ENCODE measurements around the gene CD226. TPM values are rescaled to one million over a fixed set of nuclear protein-coding genes. Genes with fewer than 3 reads are reported as not detected.
"Not testable (repeated sequence)": the region's sequence is repeated elsewhere in the genome, so short reads cannot be mapped to it uniquely, and the experiment has no call there.

The CD226 gene
- total and polyA plus RNA-seq, 4 donors = 0.15 to 3.2 (median 3.1) TPM; not detected in 1

DNA sequence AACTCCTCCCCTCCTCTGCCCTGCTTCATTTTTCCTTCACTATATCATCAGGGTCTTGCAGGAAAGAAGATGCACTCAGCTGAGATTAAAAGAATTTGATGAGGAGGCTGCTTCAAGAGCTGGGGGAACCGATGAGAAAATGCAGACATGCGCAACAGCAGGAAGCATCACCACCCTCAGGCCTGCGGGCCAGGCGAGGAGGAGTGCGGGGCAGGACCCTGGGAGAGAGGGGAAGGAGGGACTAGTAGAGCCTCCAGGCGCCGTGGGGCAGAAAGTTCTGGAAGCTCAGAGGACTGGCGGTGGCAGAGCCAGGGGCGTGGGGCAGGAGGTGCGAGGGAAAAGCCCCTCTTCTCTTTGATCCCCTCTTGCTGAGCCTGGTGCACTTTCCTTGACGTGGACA lies 108.2 kb downstream of the CD226 start:
- Histone ChIP-seq H3K9me3 (ENCODE audit: control insufficient read depth, low read length) (no peaks in the 10 kb centered on the region), H3K4me3 (ENCODE audit: low read length in 2 of 2) (no peak overlapping the region), H3K27ac (ENCODE audit: low read depth in 1 of 2, low read length in 2 of 2) (no peak overlapping the region), H3K27me3 (ENCODE audit: control insufficient read depth in 1 of 2, insufficient read depth in 2 of 2, low read length in 1 of 2) (no peaks in the 10 kb centered on the region), H3K36me3 (ENCODE audit: control insufficient read depth in 1 of 2, insufficient read depth in 2 of 2, low read length in 1 of 2) (no peaks in the 10 kb centered on the region), H3K4me1 (ENCODE audit: control insufficient read depth in 1 of 2, insufficient read depth in 2 of 2, low read length in 2 of 2) (no peaks in the 10 kb centered on the region)
- whole genome bisulfite sequencing, 2 donors = 96% methylated on average over 11 of the region's 11 CpGs
- intact Hi-C loops (cut with DNase I) = no loop called here
- ATAC-seq (ENCODE audit: low FRiP score) (no peak), DNase-seq (peak in 1 of 2 donors; percentile 74)

DNA sequence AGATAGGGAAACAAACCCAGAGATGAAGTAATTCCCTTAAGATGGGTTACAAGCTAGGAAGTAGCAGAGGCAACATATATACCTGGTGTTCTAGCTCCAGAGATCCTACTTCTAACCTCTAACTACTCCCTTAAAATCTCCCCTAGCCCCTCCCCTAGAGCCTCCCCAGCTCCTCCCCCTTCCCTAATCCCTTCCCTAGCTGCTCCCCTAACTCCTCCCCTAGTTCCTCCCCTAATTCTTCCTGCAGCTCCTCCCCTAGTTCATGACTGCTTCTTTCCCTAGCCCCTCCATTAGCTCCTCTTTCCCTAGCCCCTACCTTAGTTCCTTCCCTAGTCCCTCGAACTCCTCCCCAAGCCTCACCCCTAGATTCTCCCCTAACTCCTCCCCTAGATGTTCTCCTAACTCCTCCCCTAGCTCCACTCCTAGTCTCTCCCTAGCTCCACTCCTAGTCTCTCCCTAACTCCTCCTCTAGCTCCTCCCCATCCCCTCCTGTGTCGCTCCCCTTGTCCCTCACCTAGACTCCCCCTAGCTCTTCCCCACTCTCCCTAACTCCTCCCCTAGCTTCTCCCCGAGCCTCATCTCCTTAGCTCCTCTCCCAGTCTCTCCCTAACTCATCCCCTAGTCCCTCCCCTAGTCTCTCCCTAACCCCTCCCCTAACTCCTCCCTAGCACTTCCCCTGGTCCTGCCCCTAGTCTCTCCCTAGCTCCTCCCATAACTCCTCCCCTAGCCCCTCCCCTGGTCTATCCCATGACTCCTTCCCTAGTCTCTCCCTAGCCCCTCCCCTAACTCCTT lies 108.9 kb downstream of the CD226 start:
- no peaks in the 10 kb centered on the region for H3K4me1 ChIP-seq (ENCODE audit: control insufficient read depth in 1 of 2, insufficient read depth in 2 of 2, low read length in 2 of 2)
- ATAC-seq (ENCODE audit: low FRiP score) (no peak), DNase-seq (no peak)
- H3K27ac ChIP-seq (ENCODE audit: low read depth in 1 of 2, low read length in 2 of 2) = no peak overlapping the region
- no peaks in the 10 kb centered on the region for H3K27me3 ChIP-seq (ENCODE audit: control insufficient read depth in 1 of 2, insufficient read depth in 2 of 2, low read length in 1 of 2)
- no peaks in the 10 kb centered on the region for H3K9me3 ChIP-seq (ENCODE audit: control insufficient read depth, low read length)
- intact Hi-C loops (cut with DNase I) = no loop called here
- 92 to 94% methylated on average over 3 of the region's 3 CpGs for WGBS, 2 donors
- no peaks in the 10 kb centered on the region for H3K36me3 ChIP-seq (ENCODE audit: control insufficient read depth in 1 of 2, insufficient read depth in 2 of 2, low read length in 1 of 2)
- no peak overlapping the region for H3K4me3 ChIP-seq (ENCODE audit: low read length in 2 of 2)

DNA sequence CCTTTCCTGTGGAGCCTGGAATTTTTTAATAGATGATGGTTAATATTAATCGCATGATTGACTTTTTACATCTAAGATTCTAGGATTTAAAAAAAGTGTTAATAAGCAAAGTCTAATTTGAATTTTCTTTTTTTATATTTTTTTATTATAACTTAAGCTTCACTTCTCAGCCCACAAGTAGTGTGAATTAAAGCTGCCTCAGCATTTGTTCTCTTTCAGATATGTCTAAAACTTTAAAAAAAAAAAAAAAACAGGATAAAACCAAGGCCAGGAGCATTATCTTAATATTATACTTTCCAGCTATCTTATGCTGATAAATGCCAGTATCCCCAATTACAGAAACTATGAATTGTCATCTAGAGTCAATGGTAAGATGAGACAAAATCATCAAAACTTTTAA lies 109.7 kb downstream of the CD226 start:
- H3K36me3 ChIP-seq (ENCODE audit: control insufficient read depth in 1 of 2, insufficient read depth in 2 of 2, low read length in 1 of 2) = no peaks in the 10 kb centered on the region
- no peaks in the 10 kb centered on the region for H3K4me1 ChIP-seq (ENCODE audit: control insufficient read depth in 1 of 2, insufficient read depth in 2 of 2, low read length in 2 of 2)
- no peaks in the 10 kb centered on the region for H3K27me3 ChIP-seq (ENCODE audit: control insufficient read depth in 1 of 2, insufficient read depth in 2 of 2, low read length in 1 of 2)
- DNase-seq (no peak), ATAC-seq (ENCODE audit: low FRiP score) (no peak)
- intact Hi-C loops (cut with DNase I) = no loop called here
- H3K9me3 ChIP-seq (ENCODE audit: control insufficient read depth, low read length) = no peaks in the 10 kb centered on the region
- H3K27ac ChIP-seq (ENCODE audit: low read depth in 1 of 2, low read length in 2 of 2) = no peak overlapping the region
- WGBS, 2 donors = 97 to 98% methylated on average over 1 of the region's 1 CpG
- H3K4me3 ChIP-seq (ENCODE audit: low read length in 2 of 2) = no peak overlapping the region

GRCh38 chr18:69834980-69835379 lies 112.7 kb downstream of the CD226 start:
- intact Hi-C loops (cut with DNase I); H3K4me1 ChIP-seq (ENCODE audit: control insufficient read depth in 1 of 2, insufficient read depth in 2 of 2, low read length in 2 of 2); H3K4me3 ChIP-seq (ENCODE audit: low read length in 2 of 2); H3K27me3 ChIP-seq (ENCODE audit: control insufficient read depth in 1 of 2, insufficient read depth in 2 of 2, low read length in 1 of 2); H3K36me3 ChIP-seq (ENCODE audit: control insufficient read depth in 1 of 2, insufficient read depth in 2 of 2, low read length in 1 of 2); ATAC-seq (ENCODE audit: low FRiP score); H3K9me3 ChIP-seq (ENCODE audit: control insufficient read depth, low read length); H3K27ac ChIP-seq (ENCODE audit: low read depth in 1 of 2, low read length in 2 of 2); DNase-seq: not testable (repeated sequence)
- 95% methylated on average over 12 of the region's 12 CpGs for WGBS, 2 donors

GRCh38 chr18:69830189-69830588 lies 117.5 kb downstream of the CD226 start:
- no peaks in the 10 kb centered on the region for H3K36me3 ChIP-seq (ENCODE audit: control insufficient read depth in 1 of 2, insufficient read depth in 2 of 2, low read length in 1 of 2)
- H3K4me3 ChIP-seq (ENCODE audit: low read length in 2 of 2) = no peak overlapping the region
- no peaks in the 10 kb centered on the region for H3K4me1 ChIP-seq (ENCODE audit: control insufficient read depth in 1 of 2, insufficient read depth in 2 of 2, low read length in 2 of 2)
- H3K27ac ChIP-seq (ENCODE audit: low read depth in 1 of 2, low read length in 2 of 2) = no peak overlapping the region
- ATAC-seq (ENCODE audit: low FRiP score) = no peak
- no peaks in the 10 kb centered on the region for H3K9me3 ChIP-seq (ENCODE audit: control insufficient read depth, low read length)
- DNase-seq = no peak
- no peaks in the 10 kb centered on the region for H3K27me3 ChIP-seq (ENCODE audit: control insufficient read depth in 1 of 2, insufficient read depth in 2 of 2, low read length in 1 of 2)
- 95 to 96% methylated on average over 1 of the region's 1 CpG for WGBS, 2 donors
- intact Hi-C loops (cut with DNase I) = no loop called here

- H3K36me3 ChIP-seq (ENCODE audit: control insufficient read depth in 1 of 2, insufficient read depth in 2 of 2, low read length in 1 of 2) = no peaks in the 10 kb centered on the region
- no peaks in the 10 kb centered on the region for H3K27me3 ChIP-seq (ENCODE audit: control insufficient read depth in 1 of 2, insufficient read depth in 2 of 2, low read length in 1 of 2)
- no peak overlapping the region for H3K27ac ChIP-seq (ENCODE audit: low read depth in 1 of 2, low read length in 2 of 2)
- no peaks in the 10 kb centered on the region for H3K9me3 ChIP-seq (ENCODE audit: control insufficient read depth, low read length)
- 96 to 97% methylated on average over 4 of the region's 4 CpGs for WGBS, 2 donors
- DNase-seq (no peak), ATAC-seq (ENCODE audit: low FRiP score) (no peak)
- intact Hi-C loops (cut with DNase I) = no loop called here
- H3K4me3 ChIP-seq (ENCODE audit: low read length in 2 of 2) = no peak overlapping the region
- no peaks in the 10 kb centered on the region for H3K4me1 ChIP-seq (ENCODE audit: control insufficient read depth in 1 of 2, insufficient read depth in 2 of 2, low read length in 2 of 2)
These were observed 127.1 kb downstream of the CD226 start for GRCh38 chr18:69820538-69820937.

GRCh38 chr18:69819460-69819859 lies 128.2 kb downstream of the CD226 start:
- intact Hi-C loops (cut with DNase I) = no loop called here
- no peak for DNase-seq
- Histone ChIP-seq H3K4me1 (ENCODE audit: control insufficient read depth in 1 of 2, insufficient read depth in 2 of 2, low read length in 2 of 2) (no peaks in the 10 kb centered on the region), H3K27me3 (ENCODE audit: control insufficient read depth in 1 of 2, insufficient read depth in 2 of 2, low read length in 1 of 2) (no peaks in the 10 kb centered on the region), H3K4me3 (ENCODE audit: low read length in 2 of 2) (no peak overlapping the region), H3K36me3 (ENCODE audit: control insufficient read depth in 1 of 2, insufficient read depth in 2 of 2, low read length in 1 of 2) (no peaks in the 10 kb centered on the region), H3K9me3 (ENCODE audit: control insufficient read depth, low read length) (no peaks in the 10 kb centered on the region), H3K27ac (ENCODE audit: low read depth in 1 of 2, low read length in 2 of 2) (no peak overlapping the region)
- ATAC-seq (ENCODE audit: low FRiP score) = no peak
- WGBS, 2 donors = 70 to 72% methylated on average over 2 of the region's 2 CpGs

- DNase-seq = no peak
- WGBS, 2 donors = 76 to 81% methylated on average over 5 of the region's 5 CpGs
- H3K36me3 ChIP-seq (ENCODE audit: control insufficient read depth in 1 of 2, insufficient read depth in 2 of 2, low read length in 1 of 2) = no peaks in the 10 kb centered on the region
- H3K27me3 ChIP-seq (ENCODE audit: control insufficient read depth in 1 of 2, insufficient read depth in 2 of 2, low read length in 1 of 2) = no peaks in the 10 kb centered on the region
- intact Hi-C loops (cut with DNase I) = no loop called here
- H3K27ac ChIP-seq (ENCODE audit: low read depth in 1 of 2, low read length in 2 of 2) = no peak overlapping the region
- no peak for ATAC-seq (ENCODE audit: low FRiP score)
- no peaks in the 10 kb centered on the region for H3K9me3 ChIP-seq (ENCODE audit: control insufficient read depth, low read length)
- no peak overlapping the region for H3K4me3 ChIP-seq (ENCODE audit: low read length in 2 of 2)
- H3K4me1 ChIP-seq (ENCODE audit: control insufficient read depth in 1 of 2, insufficient read depth in 2 of 2, low read length in 2 of 2) = no peaks in the 10 kb centered on the region
These were observed 130.2 kb downstream of the CD226 start for GRCh38 chr18:69817335-69817940.

DNA sequence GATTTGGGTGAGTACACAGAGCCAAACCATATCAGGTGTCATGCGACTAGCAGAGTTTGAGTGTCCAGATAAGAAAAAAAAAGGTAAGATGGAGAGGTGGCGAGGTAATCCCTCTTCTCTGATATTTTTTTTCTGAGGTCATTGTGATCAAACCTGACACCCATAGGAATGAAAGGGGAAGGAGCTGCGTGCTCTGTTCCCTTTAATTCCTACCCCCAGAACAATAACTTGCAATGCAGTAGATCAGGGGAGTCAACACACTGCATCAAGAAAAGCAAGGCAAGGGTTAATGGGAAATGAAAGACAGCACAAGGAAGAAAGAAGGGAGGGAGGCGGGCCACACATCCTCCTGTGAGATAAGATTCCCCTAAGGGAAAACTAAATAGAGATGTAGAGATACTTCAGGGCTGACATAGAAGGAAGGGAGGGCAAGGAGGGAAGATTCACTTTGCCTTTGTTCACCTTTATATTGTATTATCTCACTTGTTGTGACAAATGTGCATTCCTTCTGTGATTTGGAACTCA lies 132.8 kb downstream of the CD226 start:
- 82 to 92% methylated on average over 4 of the region's 4 CpGs for WGBS, 2 donors
- Histone ChIP-seq H3K4me3 (ENCODE audit: low read length in 2 of 2) (no peak overlapping the region), H3K27ac (ENCODE audit: low read depth in 1 of 2, low read length in 2 of 2) (no peak overlapping the region), H3K36me3 (ENCODE audit: control insufficient read depth in 1 of 2, insufficient read depth in 2 of 2, low read length in 1 of 2) (no peaks in the 10 kb centered on the region), H3K9me3 (ENCODE audit: control insufficient read depth, low read length) (no peaks in the 10 kb centered on the region), H3K4me1 (ENCODE audit: control insufficient read depth in 1 of 2, insufficient read depth in 2 of 2, low read length in 2 of 2) (no peaks in the 10 kb centered on the region), H3K27me3 (ENCODE audit: control insufficient read depth in 1 of 2, insufficient read depth in 2 of 2, low read length in 1 of 2) (no peaks in the 10 kb centered on the region)
- intact Hi-C loops (cut with DNase I) = no loop called here
- no peak for ATAC-seq (ENCODE audit: low FRiP score)
- DNase-seq = no peak

Data from aorta (tissue), 5 donors.